Activated T-cell treated with anti-CD3 and anti-CD28 coated beads, Interleukin-2, amount 50 U/mL, for 72 hours (primary cell): ENCODE measurements around the gene FMN2. TPM values are rescaled to one million over a fixed set of nuclear protein-coding genes. Genes with fewer than 3 reads are reported as not detected.

Experiments
- ATAC-seq, 2 donors: fragments of 150-1000 bp; cut with Tn5 transposase; replicated peaks in 1 of 2; 2 replicates each; pipeline ENCODE4 v1.10.0; 2021; ENCODE audit warnings: moderate library complexity in 2 of 2, mild to moderate bottlenecking in 1 of 2
- DNase-seq, 2 donors: peaks; one replicate each; pipeline ENCODE4 v3.0.0; 2021 to 2022; ENCODE audit warnings: mixed read lengths in 1 of 2
- H3K27ac Mint-ChIP-seq: one replicate; pipeline ENCODE4 v1.8.0; 2022; ENCODE audit warnings: mild to moderate bottlenecking, moderate library complexity, mixed read lengths
- H3K27me3 Mint-ChIP-seq: one replicate; pipeline ENCODE4 v1.8.0; 2022; ENCODE audit warnings: low read depth, mixed read lengths
- H3K36me3 Mint-ChIP-seq, 2 donors: one replicate each; pipeline ENCODE4 v1.8.0; 2022; ENCODE audit warnings: mixed read lengths in 2 of 2, mild to moderate bottlenecking in 1 of 2; ENCODE audit not compliant: insufficient read depth in 2 of 2
- H3K4me1 Mint-ChIP-seq: one replicate; pipeline ENCODE4 v1.8.0; 2022; ENCODE audit warnings: low read depth, mixed read lengths
- H3K4me3 Mint-ChIP-seq, 2 donors: one replicate each; pipeline ENCODE4 v1.8.0; 2022; ENCODE audit warnings: mild to moderate bottlenecking in 2 of 2, mixed read lengths in 2 of 2, moderate library complexity in 2 of 2
- H3K9me3 Mint-ChIP-seq, 2 donors: one replicate each; pipeline ENCODE4 v1.8.0; 2022; ENCODE audit warnings: mixed read lengths in 2 of 2
- total RNA-seq, 2 donors: library from RNA; stranded (reverse); gene quantifications; one replicate each; pipeline ENCODE4 v1.2.3, GENCODE V29; 2022

The FMN2 gene
- total RNA-seq, 2 donors from 2014 or later: not detected

DNA sequence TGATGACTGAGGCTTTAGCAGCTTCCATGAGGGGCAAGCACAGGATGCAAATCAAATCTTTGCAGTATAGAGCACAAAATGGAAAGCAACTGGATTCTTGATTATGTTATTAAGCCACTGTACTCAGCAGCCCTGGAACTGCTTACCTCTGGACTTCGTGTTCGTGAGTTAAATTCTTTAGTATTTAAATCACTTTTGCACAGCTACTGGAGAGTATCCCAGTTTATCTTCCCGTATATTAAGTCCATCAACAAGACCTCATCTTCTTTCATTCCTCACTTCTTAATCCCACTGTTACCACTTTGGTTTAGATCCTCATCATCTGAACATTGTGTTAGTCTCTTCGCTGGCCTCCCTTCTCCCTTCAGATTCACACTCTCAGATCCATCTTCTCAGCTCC, 411.4 kb downstream of the FMN2 start:
- no peak for DNase-seq
- ATAC-seq: no peak
- no peaks in the 10 kb centered on the region for H3K4me1 Mint-ChIP-seq
- H3K36me3 Mint-ChIP-seq: no peaks in the 10 kb centered on the region
- H3K27ac Mint-ChIP-seq: no peak overlapping the region
- no peaks in the 10 kb centered on the region for H3K27me3 Mint-ChIP-seq
- H3K4me3 Mint-ChIP-seq: no peak overlapping the region
- peaks cover 0 to 2% of the 10 kb centered on the region in 2 donors for H3K9me3 Mint-ChIP-seq

DNA sequence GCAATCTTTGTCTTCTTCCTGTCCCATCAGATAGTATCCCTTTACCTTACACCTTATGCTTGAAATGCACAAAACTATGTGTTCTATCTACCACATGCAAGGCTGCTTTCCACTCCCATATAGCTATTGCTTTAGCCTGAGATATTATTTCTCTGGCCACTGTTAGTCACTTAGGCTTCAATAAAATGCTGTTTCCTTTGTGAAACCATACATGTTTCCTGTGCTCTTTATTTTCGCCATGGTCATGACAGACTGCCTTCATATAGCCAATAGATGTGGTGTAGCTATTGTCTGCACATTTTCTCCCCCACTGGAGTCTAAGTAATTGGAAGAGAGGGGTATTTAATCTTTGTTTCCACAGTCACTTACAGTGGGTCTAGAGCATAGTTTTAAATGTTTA, 411.9 kb downstream of the FMN2 start:
- Mint-ChIP-seq H3K4me3 (no peak overlapping the region), H3K4me1 (no peaks in the 10 kb centered on the region), H3K9me3 (peaks cover 0 to 2% of the 10 kb centered on the region in 2 donors), H3K27ac (no peak overlapping the region), H3K36me3 (no peaks in the 10 kb centered on the region), H3K27me3 (no peaks in the 10 kb centered on the region)
- no peak for ATAC-seq
- DNase-seq: no peak

- Mint-ChIP-seq H3K36me3 (peaks cover 0 to 2% of the 10 kb centered on the region in 2 donors), H3K4me3 (no peak overlapping the region), H3K27ac (no peak overlapping the region), H3K4me1 (no peaks in the 10 kb centered on the region), H3K9me3 (peaks cover 0 to 5% of the 10 kb centered on the region in 2 donors), H3K27me3 (no peaks in the 10 kb centered on the region)
- DNase-seq: no peak
- ATAC-seq: no peak
Measured at GRCh38 chr1:240506176-240506575, 414.5 kb downstream of the FMN2 start.

GRCh38 chr1:240508201-240508600, 416.5 kb downstream of the FMN2 start:
- no peak overlapping the region for H3K27ac Mint-ChIP-seq
- ATAC-seq: no peak

DNA sequence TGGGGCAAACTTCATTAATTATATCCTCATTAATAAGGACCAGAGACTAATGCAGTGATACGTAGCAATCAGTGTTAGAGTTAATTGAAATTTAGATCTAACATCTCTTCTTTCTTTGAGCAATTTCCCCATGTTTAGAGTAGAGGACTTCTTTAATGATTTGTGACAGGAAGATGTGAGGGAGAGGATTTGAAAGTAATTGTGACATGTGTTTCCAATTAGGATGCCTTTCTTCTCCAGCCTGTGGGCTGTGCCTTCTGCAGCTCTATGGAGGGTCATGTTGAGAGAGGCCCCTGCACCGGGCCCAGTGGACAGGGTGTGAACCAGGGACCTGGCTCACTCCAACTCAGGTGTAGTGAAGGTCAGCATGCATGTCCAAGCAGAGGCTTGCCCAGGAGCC, 417.3 kb downstream of the FMN2 start:
- Mint-ChIP-seq H3K27me3 (no peaks in the 10 kb centered on the region), H3K4me1 (no peaks in the 10 kb centered on the region), H3K36me3 (peaks cover 0 to 2% of the 10 kb centered on the region in 2 donors), H3K4me3 (no peak overlapping the region), H3K9me3 (peaks cover 0 to 5% of the 10 kb centered on the region in 2 donors), H3K27ac (no peak overlapping the region)
- ATAC-seq (no peak), DNase-seq (no peak)

More at GRCh38 chr1:240508201-240508600, 416.5 kb downstream of the FMN2 start:
- DNase-seq: no peak
- Mint-ChIP-seq H3K4me3 (no peak overlapping the region), H3K9me3 (peaks cover 0 to 5% of the 10 kb centered on the region in 2 donors), H3K27me3 (no peaks in the 10 kb centered on the region), H3K36me3 (peaks cover 0 to 2% of the 10 kb centered on the region in 2 donors), H3K4me1 (no peaks in the 10 kb centered on the region)

GRCh38 chr1:240511789-240512188, 420.1 kb downstream of the FMN2 start:
- peaks cover 0 to 4% of the 10 kb centered on the region in 2 donors for H3K9me3 Mint-ChIP-seq
- ATAC-seq (no peak), DNase-seq (no peak)
- no peak overlapping the region for H3K27ac Mint-ChIP-seq
- peaks cover 2% of the 10 kb centered on the region in 2 donors for H3K36me3 Mint-ChIP-seq
- no peaks in the 10 kb centered on the region for H3K4me1 Mint-ChIP-seq
- no peaks in the 10 kb centered on the region for H3K27me3 Mint-ChIP-seq
- H3K4me3 Mint-ChIP-seq: no peak overlapping the region

DNA sequence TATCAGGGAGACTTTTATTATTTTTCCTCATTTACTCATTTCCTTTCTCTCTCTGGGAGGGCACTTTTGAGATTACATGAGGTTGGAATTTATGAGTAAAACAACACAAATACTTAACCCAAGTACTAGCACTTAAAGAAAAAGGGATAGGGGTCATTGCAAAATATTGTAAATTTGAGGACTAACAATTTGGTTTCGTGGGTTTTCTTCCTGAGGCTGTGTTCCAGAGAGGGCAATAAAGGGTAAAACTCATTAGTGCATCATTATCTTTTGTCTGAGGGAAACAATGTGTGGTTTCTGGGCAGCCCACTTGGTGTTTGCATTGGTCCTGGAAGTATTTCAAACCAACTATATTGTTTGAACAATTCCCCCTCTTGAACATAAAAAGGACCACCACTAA, 423.8 kb downstream of the FMN2 start:
- H3K27ac Mint-ChIP-seq: no peak overlapping the region

DNA sequence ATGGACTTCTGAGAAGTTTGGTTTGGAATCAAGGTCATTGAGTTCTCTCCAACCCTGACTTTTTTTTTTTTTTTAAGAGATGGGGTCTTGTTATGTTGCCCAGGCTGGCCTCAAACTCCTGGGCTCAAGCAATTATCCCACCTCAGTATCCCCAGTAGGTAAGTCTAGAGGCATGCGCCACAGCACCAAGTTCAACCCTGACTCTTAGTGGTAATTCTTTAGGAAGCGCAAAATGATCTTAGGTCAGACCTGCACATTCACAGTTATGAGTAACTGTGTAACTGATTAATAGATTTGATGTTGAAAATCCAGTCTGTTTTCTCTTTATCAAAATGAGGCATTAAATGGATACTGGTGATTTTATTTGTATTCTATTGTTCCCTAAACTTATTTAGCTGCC, 424.4 kb downstream of the FMN2 start:
- DNase-seq (no peak), ATAC-seq (no peak)
- H3K9me3 Mint-ChIP-seq: peaks cover 0 to 1% of the 10 kb centered on the region in 2 donors
- H3K4me1 Mint-ChIP-seq: no peaks in the 10 kb centered on the region
- no peak overlapping the region for H3K27ac Mint-ChIP-seq
- H3K27me3 Mint-ChIP-seq: no peaks in the 10 kb centered on the region
- peaks cover 0 to 2% of the 10 kb centered on the region in 2 donors for H3K36me3 Mint-ChIP-seq
- H3K4me3 Mint-ChIP-seq: no peak overlapping the region

More for the DNA sequence above, 423.8 kb downstream of the FMN2 start:
- ATAC-seq (no peak), DNase-seq (no peak)
- Mint-ChIP-seq H3K36me3 (peaks cover 0 to 2% of the 10 kb centered on the region in 2 donors), H3K4me3 (no peak overlapping the region), H3K9me3 (peaks cover 0 to 1% of the 10 kb centered on the region in 2 donors), H3K4me1 (no peaks in the 10 kb centered on the region), H3K27me3 (no peaks in the 10 kb centered on the region)

DNA sequence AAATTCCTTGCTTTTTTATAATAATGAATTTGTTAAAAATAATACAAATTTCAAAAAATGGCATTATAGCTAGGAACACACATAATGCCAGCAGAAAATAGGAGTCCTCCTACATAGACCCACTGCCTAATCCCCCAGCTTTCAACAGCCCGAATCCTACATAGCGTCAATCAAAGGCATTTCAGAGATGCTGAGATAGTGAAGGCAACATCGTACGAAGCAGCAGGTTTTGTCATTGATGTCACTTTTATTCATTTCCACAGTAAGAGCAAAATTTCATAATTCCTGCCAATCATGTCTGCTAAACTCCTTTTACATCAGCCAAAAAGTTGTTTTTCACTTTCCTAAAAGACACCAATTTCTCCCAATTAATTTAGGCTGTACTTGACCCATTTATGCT, 426.2 kb downstream of the FMN2 start:
- DNase-seq (no peak), ATAC-seq (no peak)
- Mint-ChIP-seq H3K4me3 (no peak overlapping the region), H3K27me3 (no peaks in the 10 kb centered on the region), H3K9me3 (peaks cover 0 to 2% of the 10 kb centered on the region in 2 donors), H3K4me1 (no peaks in the 10 kb centered on the region), H3K36me3 (peaks cover 0 to 2% of the 10 kb centered on the region in 2 donors), H3K27ac (no peak overlapping the region)

DNA sequence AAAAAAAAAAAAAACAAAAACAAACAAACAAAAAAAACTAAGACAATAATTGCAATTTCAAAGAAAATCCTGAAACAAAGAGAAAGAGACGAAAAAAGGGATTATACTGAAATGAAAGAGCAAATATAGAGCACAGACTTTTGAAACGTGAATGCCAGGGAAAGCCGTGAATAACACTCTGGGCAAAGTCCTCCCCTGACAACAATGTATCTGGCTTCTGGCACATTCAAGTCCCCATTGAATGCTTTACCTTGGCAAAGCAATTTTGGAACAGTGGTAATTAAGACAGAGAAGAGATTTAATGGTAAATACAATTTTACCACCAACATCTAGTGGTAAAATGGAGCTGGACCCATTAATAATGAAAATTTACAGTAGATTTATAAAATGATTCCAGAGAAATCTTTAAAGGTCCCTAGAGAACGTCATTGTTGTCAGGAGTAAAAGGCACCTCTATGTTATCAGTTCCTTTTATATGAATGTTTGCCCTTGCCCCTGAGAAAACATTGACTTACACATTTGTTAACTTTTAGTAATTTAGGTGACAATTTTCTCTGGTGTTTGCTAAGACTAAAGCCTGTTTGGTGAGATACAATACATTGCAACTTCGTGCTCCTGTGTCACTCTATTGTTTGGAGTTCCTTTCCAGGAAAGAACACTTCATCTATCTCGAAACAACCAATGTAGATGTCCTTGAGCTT, 430.6 kb downstream of the FMN2 start:
- DNase-seq: no peak
- no peaks in the 10 kb centered on the region for H3K27me3 Mint-ChIP-seq
- no peak for ATAC-seq
- peaks cover 0 to 3% of the 10 kb centered on the region in 2 donors for H3K9me3 Mint-ChIP-seq
- H3K27ac Mint-ChIP-seq: no peak overlapping the region
- no peaks in the 10 kb centered on the region for H3K36me3 Mint-ChIP-seq
- H3K4me3 Mint-ChIP-seq: no peak overlapping the region
- no peaks in the 10 kb centered on the region for H3K4me1 Mint-ChIP-seq

- Mint-ChIP-seq H3K27me3 (no peaks in the 10 kb centered on the region), H3K4me3 (no peak overlapping the region), H3K36me3 (no peaks in the 10 kb centered on the region), H3K27ac (no peak overlapping the region), H3K9me3 (peaks cover 0 to 3% of the 10 kb centered on the region in 2 donors), H3K4me1 (no peaks in the 10 kb centered on the region)
- DNase-seq: no peak
- no peak for ATAC-seq
Measured at GRCh38 chr1:240524356-240525069, 432.8 kb downstream of the FMN2 start.
